OCI-LY7 (cell line): Measurements from ENCODE around the gene ISCU. TPM values are rescaled to one million over a fixed set of nuclear protein-coding genes. Genes with fewer than 3 reads are reported as not detected.

ENCODE experiments used
- total RNA-seq, 2 experiments: library from RNA; depleted of rRNA in 1 of 2; stranded (reverse); fragments of >200 nt in 1 of 2; shearing (Covaris generic) in 1 of 2; gene quantifications; 2 replicates each; pipeline ENCODE4 v1.2.3, GENCODE V29; 2014 to 2022

Gene ISCU
- total RNA-seq, 2 experiments from 2014 or later: 123 to 146 TPM

Other genes starting within 250 kb of the ISCU start
- not detected in 2 replicates for gene CMKLR1, start 223.3 kb upstream of the ISCU start, total RNA-seq (2014; rRNA removed; shearing (Covaris generic))
- not detected in 2 replicates for gene CMKLR1, start 223.3 kb upstream of the ISCU start, total RNA-seq (2022)
- 8.4 and 13.1 TPM in 2 replicates for gene FICD, start 47.3 kb upstream of the ISCU start, total RNA-seq (2014; rRNA removed; shearing (Covaris generic))
- gene FICD, start 47.3 kb upstream of the ISCU start, total RNA-seq (2022): 9.0 and 9.9 TPM in 2 replicates
- gene SART3, start 1.4 kb upstream of the ISCU start, total RNA-seq (2014; rRNA removed; shearing (Covaris generic)): 211 and 238 TPM in 2 replicates
- 130 and 143 TPM in 2 replicates for gene SART3, start 1.4 kb upstream of the ISCU start, total RNA-seq (2022)
- not detected in 2 replicates for gene TMEM119, start 35.5 kb downstream of the ISCU start, total RNA-seq (2014; rRNA removed; shearing (Covaris generic))
- not detected in 2 replicates for gene TMEM119, start 35.5 kb downstream of the ISCU start, total RNA-seq (2022)
- gene SELPLG, start 71.3 kb downstream of the ISCU start, total RNA-seq (2014; rRNA removed; shearing (Covaris generic)): 16.9 and 20.0 TPM in 2 replicates
- 21.0 and 25.3 TPM in 2 replicates for gene SELPLG, start 71.3 kb downstream of the ISCU start, total RNA-seq (2022)
- gene CORO1C, start 168.9 kb downstream of the ISCU start, total RNA-seq (2014; rRNA removed; shearing (Covaris generic)): 74.7 and 76.3 TPM in 2 replicates
- gene CORO1C, start 168.9 kb downstream of the ISCU start, total RNA-seq (2022): 127 and 148 TPM in 2 replicates